Measurements from ENCODE around the gene NGEF. TPM values are rescaled to one million over a fixed set of nuclear protein-coding genes. Genes with fewer than 3 reads are reported as not detected.

NGEF gene
- total and polyA plus RNA-seq, 9 of the 15 experiments (the other 6 are each of a cell fraction or from before 2014, with no cell fraction given), result 0.07 to 0.17 (median 0.09) TPM; not detected in 6

DNA sequence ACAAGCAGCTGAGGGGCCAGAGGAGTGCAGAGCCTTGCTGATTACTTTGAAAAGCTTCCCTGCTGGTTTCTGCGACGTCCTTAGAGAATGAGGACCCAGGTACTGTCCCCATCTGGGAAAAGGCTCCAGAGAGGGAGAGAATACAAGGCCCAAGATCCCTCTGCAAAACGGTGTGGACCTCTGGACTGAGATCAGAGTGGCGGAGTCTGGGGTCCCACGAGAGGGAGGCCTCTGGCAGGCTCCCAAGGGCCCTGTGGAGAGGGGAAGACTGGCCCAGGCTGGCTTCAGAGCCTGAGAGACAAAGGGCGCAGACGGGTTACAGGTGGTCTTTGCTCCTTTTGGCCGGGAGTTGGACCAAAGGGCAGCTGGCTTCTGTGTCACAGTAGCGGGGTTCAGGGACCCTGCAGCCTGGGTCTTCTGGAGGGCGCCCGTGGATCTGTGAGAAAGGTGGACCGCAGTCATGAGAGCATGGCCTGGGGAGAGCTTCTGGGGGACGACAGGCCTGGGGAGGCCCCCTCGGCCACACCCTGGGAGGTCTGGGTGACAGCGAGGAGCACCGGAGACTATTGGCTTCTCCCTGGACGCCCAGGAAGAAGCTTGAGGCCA is 142.2 kb downstream of the NGEF start:
- Histone ChIP-seq H3K79me2 (ENCODE audit: control insufficient read depth, insufficient read depth, low read length) (no peaks in the 10 kb centered on the region), H3K9ac (ENCODE audit: insufficient read depth in 1 of 2, low read depth in 2 of 2, low read length in 2 of 2) (no peak overlapping the region), H3K9me1 (ENCODE audit: control insufficient read depth, insufficient read depth, low read length) (no peaks in the 10 kb centered on the region), H3K27me3 (ENCODE audit: control insufficient read depth in 2 of 2, insufficient read depth in 2 of 2, low read length in 2 of 2) (no peaks in the 10 kb centered on the region), H3K4me1 (replicated peaks in 1 of 2; ENCODE audit: control insufficient read depth in 2 of 2, insufficient read depth in 2 of 2, low read length in 2 of 2) (peaks cover 2 to 17% of the 10 kb centered on the region in 2 experiments; a peak in 3 of 5 replicates), H2AFZ (ENCODE audit: low read depth, low read length) (no peak overlapping the region), H3K9me3 (replicated peaks; ENCODE audit: control insufficient read depth, insufficient read depth, low read depth, low read length) (no peaks in the 10 kb centered on the region), H3K27ac (ENCODE audit: extremely low read depth, low read depth, low read length) (no peak overlapping the region), H3K36me3 (ENCODE audit: control insufficient read depth, insufficient read depth, low read length) (no peaks in the 10 kb centered on the region), H3K4me2 (ENCODE audit: insufficient read depth, low read length) (no peak overlapping the region), H4K20me1 (replicated peaks; ENCODE audit: control insufficient read depth, insufficient read depth, low read length) (no peaks in the 10 kb centered on the region), H3K4me3 (no peak overlapping the region)
- WGBS (ENCODE audit: insufficient coverage, low coverage, missing lambda C conversion rate), result 27% methylated on average over 9 of the region's 17 CpGs
- ATAC-seq (no peak), DNase-seq (ENCODE audit: extremely low read depth in 1 of 4, low spot score in 3 of 4) (no peak), FAIRE-seq (no peak)
- intact Hi-C loops (cut with micrococcal nuclease), result no loop called here
- no TSS peak for BruUV-seq (replicated peaks)
- POLR2A ChIA-PET, result interaction anchor here (0.7 to 1.4 kb wide), 3 partner anchors 9 to 957 kb away, joined by 3 to 4 read pairs (median 3); no protein-coding TSS in a partner anchor
- TF ChIP-seq RBM15 (IDR thresholded peaks at IDR 0.05; ENCODE audit: insufficient read depth, low read length) (no peak), ZNF263 (CRISPR knock-in tag; IDR thresholded peaks at IDR 0.05; ENCODE audit: borderline replicate concordance) (no peak), ILF3 (IDR thresholded peaks at IDR 0.05; ENCODE audit: borderline replicate concordance) (no peak), HMG20B (CRISPR knock-in tag; IDR thresholded peaks at IDR 0.05) (no peak), STAG1 (CRISPR knock-in tag; IDR thresholded peaks at IDR 0.05; ENCODE audit: borderline replicate concordance) (no peak)
- TF ChIP-seq, protein P1, sequence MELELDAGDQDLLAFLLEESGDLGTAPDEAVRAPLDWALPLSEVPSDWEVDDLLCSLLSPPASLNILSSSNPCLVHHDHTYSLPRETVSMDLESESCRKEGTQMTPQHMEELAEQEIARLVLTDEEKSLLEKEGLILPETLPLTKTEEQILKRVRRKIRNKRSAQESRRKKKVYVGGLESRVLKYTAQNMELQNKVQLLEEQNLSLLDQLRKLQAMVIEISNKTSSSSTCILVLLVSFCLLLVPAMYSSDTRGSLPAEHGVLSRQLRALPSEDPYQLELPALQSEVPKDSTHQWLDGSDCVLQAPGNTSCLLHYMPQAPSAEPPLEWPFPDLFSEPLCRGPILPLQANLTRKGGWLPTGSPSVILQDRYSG (tag; conservative IDR thresholded peaks at IDR 0.05; ENCODE audit: low read depth), result no peak
- in situ Hi-C loops (cut with MboI), result no loop called here
- CTCF ChIA-PET (ENCODE audit: low intra/inter-chr PET ratio), result no interaction called here

Measured in K562 (cell line).